Progenitor cell of endocrine pancreas (in vitro differentiated cells): Measurements from ENCODE around the gene NMT1. TPM values are rescaled to one million over a fixed set of nuclear protein-coding genes. Genes with fewer than 3 reads are reported as not detected.
A peak's percentile ranks its signal among the peaks of the same experiment; 100 is the strongest.

Source experiments
- DNase-seq: peaks from one replicate; pipeline ENCODE4 v3.0.0; 2021; ENCODE audit warnings: low spot score; ENCODE audit not compliant: unreplicated experiment
- H3K27ac Mint-ChIP-seq: 2 replicates; pipeline ENCODE4 v1.8.0; 2021; ENCODE audit warnings: mild to moderate bottlenecking, moderate library complexity, mixed read lengths
- H3K27me3 Mint-ChIP-seq: 2 replicates; pipeline ENCODE4 v1.8.0; 2021; ENCODE audit warnings: mixed read lengths
- H3K36me3 Mint-ChIP-seq: 2 replicates; pipeline ENCODE4 v1.8.0; 2022; ENCODE audit warnings: mixed read lengths; ENCODE audit not compliant: insufficient read depth
- H3K4me1 Mint-ChIP-seq: 2 replicates; pipeline ENCODE4 v1.8.0; 2021; ENCODE audit warnings: low read depth, mixed read lengths
- H3K4me3 Mint-ChIP-seq: 2 replicates; pipeline ENCODE4 v1.8.0; 2021; ENCODE audit warnings: low read depth, mild to moderate bottlenecking, moderate library complexity, mixed read lengths
- H3K9me3 Mint-ChIP-seq: 2 replicates; pipeline ENCODE4 v1.8.0; 2021; ENCODE audit warnings: low read depth, mixed read lengths
- CTCF ChIP-seq: fragments of 200-600 bp; sonication (generic); IDR thresholded peaks from one replicate; pipeline ENCODE4 v1.5.0; 2021; ENCODE audit warnings: antibody characterized with exemption, mild to moderate bottlenecking; ENCODE audit not compliant: unreplicated experiment
- total RNA-seq: library from RNA; stranded (reverse); gene quantifications from 2 replicates; pipeline ENCODE4 v1.2.1, GENCODE V29; 2021

NMT1 gene
- total RNA-seq, 1 donor from 2014 or later = 97.4 TPM

- H3K4me1 Mint-ChIP-seq = peaks cover 17% of the 10 kb centered on the region
- no peaks in the 10 kb centered on the region for H3K9me3 Mint-ChIP-seq
- H3K36me3 Mint-ChIP-seq = no peaks in the 10 kb centered on the region
- H3K27ac Mint-ChIP-seq = peak overlapping the region; percentile 99
- H3K4me3 Mint-ChIP-seq = peak overlapping the region; percentile 100
- H3K27me3 Mint-ChIP-seq = no peaks in the 10 kb centered on the region
- TF ChIP-seq CTCF = no peak
- no peak for DNase-seq
Observed at GRCh38 chr17:45061606-45062205, 589 bp downstream of the NMT1 start.

GRCh38 chr17:45063198-45063597 lies 2.1 kb downstream of the NMT1 start:
- Mint-ChIP-seq H3K4me1 (peaks cover 17% of the 10 kb centered on the region), H3K27ac (peak overlapping the region; percentile 85), H3K27me3 (no peaks in the 10 kb centered on the region), H3K9me3 (no peaks in the 10 kb centered on the region), H3K4me3 (no peak overlapping the region), H3K36me3 (peaks cover 3% of the 10 kb centered on the region)
- DNase-seq = no peak
- TF ChIP-seq CTCF = no peak

- H3K27ac Mint-ChIP-seq = peak overlapping the region; percentile 31
- H3K4me3 Mint-ChIP-seq = no peak overlapping the region
- peaks cover 5% of the 10 kb centered on the region for H3K36me3 Mint-ChIP-seq
- H3K27me3 Mint-ChIP-seq = no peaks in the 10 kb centered on the region
- H3K4me1 Mint-ChIP-seq = peaks cover 3% of the 10 kb centered on the region
- H3K9me3 Mint-ChIP-seq = no peaks in the 10 kb centered on the region
- TF ChIP-seq CTCF = no peak
- DNase-seq = no peak
Observed at GRCh38 chr17:45067637-45068036, 6.5 kb downstream of the NMT1 start.

- peak overlapping the region; percentile 59 for H3K27ac Mint-ChIP-seq
Observed at GRCh38 chr17:45070001-45070400, 8.9 kb downstream of the NMT1 start.

GRCh38 chr17:45070809-45071208 lies 9.7 kb downstream of the NMT1 start:
- Mint-ChIP-seq H3K9me3 (no peaks in the 10 kb centered on the region), H3K36me3 (peaks cover 11% of the 10 kb centered on the region), H3K27me3 (no peaks in the 10 kb centered on the region), H3K4me3 (no peak overlapping the region), H3K27ac (no peak overlapping the region), H3K4me1 (no peaks in the 10 kb centered on the region)
- DNase-seq = no peak
- no peak for TF ChIP-seq CTCF

More at GRCh38 chr17:45070001-45070400, 8.9 kb downstream of the NMT1 start:
- peaks cover 11% of the 10 kb centered on the region for H3K36me3 Mint-ChIP-seq
- no peaks in the 10 kb centered on the region for H3K4me1 Mint-ChIP-seq
- no peak overlapping the region for H3K4me3 Mint-ChIP-seq
- no peak for DNase-seq
- no peak for TF ChIP-seq CTCF
- no peaks in the 10 kb centered on the region for H3K9me3 Mint-ChIP-seq
- H3K27me3 Mint-ChIP-seq = no peaks in the 10 kb centered on the region
